K562 (cell line): Measurements from ENCODE around the gene RXFP3. TPM values are rescaled to one million over a fixed set of nuclear protein-coding genes. Genes with fewer than 3 reads are reported as not detected.

Source experiments
- ATAC-seq: fragments of 200-7000 bp; cut with Tn5 transposase; 3 replicates; pipeline ENCODE4 v1.9.1; 2020; ENCODE audit warnings: moderate library complexity
- BruUV-seq: library from RNA; stranded (reverse); fragments of 400-500 nt; replicated peaks from 2 replicates; lab custom pipeline; 2021; lab: Mats Ljungman, UMichigan
- CTCF ChIA-PET: fragments of 300-600 bp; formaldehyde crosslinking; extraction: SDS; loops from one replicate; lab custom pipeline; 2021; ENCODE audit warnings: low intra/inter-chr PET ratio; lab: Yijun Ruan, JAX
- POLR2A ChIA-PET: fragments of 300-600, 350-650 bp; sonication (Branson Sonifier 250); formaldehyde crosslinking; extraction: SDS; loops from one replicate; lab custom pipeline; 2021; ENCODE audit warnings: antibody characterized with exemption, inconsistent platforms; lab: Yijun Ruan, JAX
- DNase-seq, 4 experiments: peaks; one replicate each; pipeline versions ENCODE4 v3.0.0 to v3.0.0-alpha.2; 2011 to 2018; ENCODE audit warnings: low spot score in 3 of 4, mixed read lengths in 3 of 4; ENCODE audit errors: extremely low read depth in 1 of 4
- FAIRE-seq: peaks from 2 replicates; lab custom pipeline; 2011; peaks lifted over from hg19 to GRCh38; lab: Jason Lieb, UNC
- H2AFZ ChIP-seq: 2 replicates; pipeline ENCODE4 v1.6.0; 2011; ENCODE audit warnings: low read depth, low read length, control low read depth, inconsistent platforms
- H3K27ac ChIP-seq: fragments of 200-600 bp; 3 replicates; pipeline ENCODE4 v1.8.0; 2011; ENCODE audit warnings: low read depth, mild to moderate bottlenecking, control low read depth, inconsistent platforms, low read length, moderate library complexity, mixed read lengths; ENCODE audit errors: extremely low read depth
- H3K27me3 ChIP-seq, 2 experiments: fragments of 300-600 bp in 1 of 2; 2 replicates in 1 of 2; 3 replicates in 1 of 2; pipeline versions ENCODE4 v1.6.0 to v1.8.0; 2011; ENCODE audit warnings: inconsistent platforms in 2 of 2, low read length in 2 of 2, mild to moderate bottlenecking in 1 of 2, mixed read lengths in 1 of 2, moderate library complexity in 1 of 2; ENCODE audit not compliant: control insufficient read depth in 2 of 2, insufficient read depth in 2 of 2
- H3K36me3 ChIP-seq: fragments of 300-600 bp; 3 replicates; pipeline ENCODE4 v1.8.0; 2011; ENCODE audit warnings: mild to moderate bottlenecking, low read length, inconsistent platforms; ENCODE audit not compliant: control insufficient read depth, insufficient read depth
- H3K4me1 ChIP-seq, 2 experiments: fragments of 200-600 bp in 1 of 2; replicated peaks in 1 of 2; 2 replicates in 1 of 2; 3 replicates in 1 of 2; pipeline versions ENCODE4 v1.5.1 to v1.8.0; 2011; ENCODE audit warnings: inconsistent platforms in 2 of 2, low read length in 2 of 2, mild to moderate bottlenecking in 1 of 2, mixed read lengths in 1 of 2, moderate library complexity in 1 of 2; ENCODE audit not compliant: control insufficient read depth in 2 of 2, insufficient read depth in 2 of 2
- H3K4me2 ChIP-seq: 2 replicates; pipeline ENCODE4 v1.6.1; 2011; ENCODE audit warnings: low read length, control low read depth, inconsistent platforms, mixed read lengths; ENCODE audit not compliant: insufficient read depth
- H3K4me3 ChIP-seq: fragments of 200-600 bp; sonication (generic), shearing (Covaris generic); 2 replicates; pipeline ENCODE4 v1.5.1; 2016; ENCODE audit warnings: control low read depth, inconsistent platforms
- H3K79me2 ChIP-seq: fragments of 200-600 bp; 3 replicates; pipeline ENCODE4 v1.8.0; 2011; ENCODE audit warnings: low read length, inconsistent platforms; ENCODE audit not compliant: control insufficient read depth, insufficient read depth
- H3K9ac ChIP-seq, 2 experiments: 2 replicates each; pipeline versions ENCODE4 v1.6.0 to v1.6.1; 2011; ENCODE audit warnings: low read depth in 2 of 2, low read length in 2 of 2, control low read depth in 1 of 2, inconsistent platforms in 1 of 2, mild to moderate bottlenecking in 1 of 2, mixed read lengths in 1 of 2; ENCODE audit not compliant: insufficient read depth in 1 of 2
- H3K9me1 ChIP-seq: one replicate; pipeline ENCODE4 v1.6.0; 2011; ENCODE audit warnings: inconsistent platforms, mild to moderate bottlenecking, low read length, moderate library complexity; ENCODE audit not compliant: control insufficient read depth, insufficient read depth
- H3K9me3 ChIP-seq: replicated peaks from 2 replicates; pipeline ENCODE4 v1.5.1; 2011; ENCODE audit warnings: low read depth, low read length, inconsistent platforms; ENCODE audit not compliant: control insufficient read depth, insufficient read depth
- H4K20me1 ChIP-seq: replicated peaks from 2 replicates; pipeline ENCODE4 v1.6.1; 2011; ENCODE audit warnings: low read length, inconsistent platforms, mixed read lengths; ENCODE audit not compliant: control insufficient read depth, insufficient read depth
- CEBPB ChIP-seq: fragments of 450-650 bp; IDR thresholded peaks from 2 replicates; pipeline ENCODE4 v1.6.1; 2016; ENCODE audit warnings: missing genetic modification characterization, missing compliant biosample characterization
- CEBPG ChIP-seq, 3 experiments: fragments of 200-800 bp in 1 of 3; sonication (Bioruptor generic) in 1 of 3; sonication (generic) in 1 of 3; formaldehyde crosslinking in 1 of 3; IDR thresholded peaks in 2 of 3; conservative IDR thresholded peaks in 1 of 3; 2 replicates each; pipeline versions ENCODE4 v1.6.1 to v1.8.0; 2016 to 2022; ENCODE audit warnings: missing compliant biosample characterization in 2 of 3, missing genetic modification characterization in 2 of 3, mild to moderate bottlenecking in 1 of 3, missing genetic modification reagents in 1 of 3
- MYNN ChIP-seq, 2 experiments: sonication (generic); formaldehyde crosslinking in 1 of 2; IDR thresholded peaks; 2 replicates each; pipeline versions ENCODE4 v1.5.0 to v1.6.1; 2016 to 2020; ENCODE audit warnings: antibody characterized with exemption in 1 of 2, missing genetic modification reagents in 1 of 2
- TRIM24 ChIP-seq, 2 experiments: fragments of 450-650 bp; IDR thresholded peaks; 2 replicates each; pipeline ENCODE4 v1.6.1; 2016
- WGBS: fragments of 100-300 bp; shearing (Covaris generic); methylation state at CpG from one replicate; pipeline ENCODE4 v1.1.6; 2016; ENCODE audit warnings: low coverage, mixed read lengths; ENCODE audit not compliant: insufficient coverage; ENCODE audit errors: missing lambda C conversion rate; 5-methylcytosine and 5-hydroxymethylcytosine counted together
- in situ Hi-C: fragments of 300-500 bp; cut with MboI; formaldehyde crosslinking; loops from 4 replicates; pipeline ENCODE4 v1.15.0; 2018; ENCODE audit warnings: inconsistent platforms, mixed read lengths
- intact Hi-C: fragments of 100-400 bp; cut with micrococcal nuclease; formaldehyde crosslinking; loops from 2 replicates; pipeline ENCODE4 v1.14.2; 2022
- polyA plus RNA-seq, 8 experiments: library from polyadenylated mRNA; depleted of rRNA in 4 of 8; stranded (reverse) in 5 of 8; unstranded in 3 of 8; fragments of >200 nt; fragmentation: Nextera tagmentation in 2 of 8; fragmentation: Illumina TruSeq in 1 of 8; extraction: Ambion mirVana in 2 of 8; extraction: Trizol in 1 of 8; gene quantifications; 2 replicates each; pipeline versions ENCODE4 v1.2.1 to v1.2.3, GENCODE V29; 2011 to 2014; ENCODE audit warnings: inconsistent platforms in 1 of 8, missing spikeins in 1 of 8
- small RNA-seq: library from RNA; depleted of rRNA; stranded (forward); fragments of <200 nt; gene quantifications from one replicate; pipeline ENCODE3, GENCODE V24; 2014
- total RNA-seq, 7 experiments: library from RNA; depleted of rRNA in 6 of 7; stranded (reverse); fragments of >200 nt in 6 of 7; fragmentation: Illumina TruSeq in 2 of 7; extraction: Trizol in 2 of 7; gene quantifications; 2 replicates each; pipeline versions ENCODE4 v1.2.1 to v1.2.3, GENCODE V29; 2011 to 2021; ENCODE audit warnings: low replicate concordance in 1 of 7

RXFP3 gene
- total and polyA plus RNA-seq, 9 of the 15 experiments (the other 6 are each of a cell fraction or from before 2014, with no cell fraction given), result not detected

DNA sequence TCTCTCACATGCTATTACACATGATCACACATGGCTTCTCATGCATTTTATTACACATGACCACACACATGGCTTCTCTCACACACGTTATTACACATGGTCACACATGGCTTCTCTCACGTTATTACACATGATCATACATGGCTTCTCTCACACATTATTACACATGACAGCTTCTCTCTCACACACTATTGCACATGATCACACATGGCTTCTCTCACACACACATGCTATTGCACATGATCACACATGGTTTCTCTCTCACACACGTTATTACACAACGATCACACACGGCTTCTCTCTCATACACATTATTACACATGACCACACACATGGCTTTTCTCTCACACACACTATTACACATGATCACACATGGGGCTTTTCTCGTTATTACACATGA, 49.3 kb downstream of the RXFP3 start:
- Histone ChIP-seq H3K9me1 (no peaks in the 10 kb centered on the region), H3K4me2 (peak overlapping the region; percentile 60; the same call in 1 of the 2 replicates), H3K4me1 (peaks cover 6 to 14% of the 10 kb centered on the region in 2 experiments; a peak in 4 of 5 replicates), H3K36me3 (no peaks in the 10 kb centered on the region), H3K4me3 (no peak overlapping the region), H4K20me1 (no peaks in the 10 kb centered on the region), H3K9ac (no peak overlapping the region), H2AFZ (no peak overlapping the region; the same call in 1 of the 2 replicates), H3K27me3 (peaks cover 9 to 11% of the 10 kb centered on the region in 2 experiments; a peak in 4 of 5 replicates), H3K9me3 (peaks cover 5% of the 10 kb centered on the region; the same call in 1 of the 2 replicates), H3K79me2 (no peaks in the 10 kb centered on the region), H3K27ac (no peak overlapping the region)
- ChIA-PET POLR2A (no interaction called here), CTCF (no interaction called here)
- in situ Hi-C loops (no loop called here), intact Hi-C loops (no loop called here)
- no TSS peak for BruUV-seq
- DNase-seq, result no peak
- 11% methylated on average over 6 of the region's 6 CpGs for WGBS
- no peak for FAIRE-seq
- TF ChIP-seq MYNN (IDR thresholded peaks at IDR 0.05) (no peak), MYNN (CRISPR knock-in tag; IDR thresholded peaks at IDR 0.05) (no peak), CEBPB (tag) (peak; percentile 65), CEBPG (CRISPR knock-in tag; IDR thresholded peaks at IDR 0.05) (no peak), CEBPG (tag; conservative IDR thresholded peaks at IDR 0.05 in 1 of 2, IDR thresholded peaks at IDR 0.05 in 1 of 2) (0 out of 4 replicates have a peak, but pooled peaks of 1 of the 2 experiments have one; percentile 14), TRIM24 (IDR thresholded peaks at IDR 0.05) (peak in 1 of 2 experiments; percentile 6; a peak in 1 of 4 replicates)
- TF ChIP-seq, all 486 proteins: peak for 3
- no peak for ATAC-seq

Small RNA genes within 50 kb of the gene (small RNA-seq; reads per million reads assigned to genes)
- gene RNU6-923P, result not detected

Other genes starting within 250 kb of the RXFP3 start
- not detected in 2 replicates for gene ADAMTS12, start 44.4 kb upstream of the RXFP3 start, total RNA-seq (2014; rRNA removed)
- not detected in 2 replicates for gene ADAMTS12, start 44.4 kb upstream of the RXFP3 start, total RNA-seq (2014; rRNA removed; fragmentation: Illumina TruSeq; extraction: Trizol)
- not detected in 2 replicates for gene ADAMTS12, start 44.4 kb upstream of the RXFP3 start, total RNA-seq (2015; rRNA removed; fragmentation: Illumina TruSeq; extraction: Trizol)
- 0.11 TPM in 1 of 2 replicates, not detected in the other for gene ADAMTS12, start 44.4 kb upstream of the RXFP3 start, total RNA-seq (2021)
- not detected in 2 replicates for gene ADAMTS12, start 44.4 kb upstream of the RXFP3 start, polyA plus RNA-seq (2011; rRNA removed)
- gene ADAMTS12, start 44.4 kb upstream of the RXFP3 start, polyA plus RNA-seq (2014; fragmentation: Illumina TruSeq; extraction: Trizol), result not detected in 2 replicates
- not detected for gene ADAMTS12, start 44.4 kb upstream of the RXFP3 start, polyA plus RNA-seq (2014; fragmentation: Nextera tagmentation; extraction: Ambion mirVana)
- gene ADAMTS12, start 44.4 kb upstream of the RXFP3 start, polyA plus RNA-seq (2014; rRNA removed), result not detected in 2 replicates
- gene SLC45A2, start 48.3 kb downstream of the RXFP3 start, total RNA-seq (2014; rRNA removed), result not detected in 2 replicates
- 0.06 TPM in 1 of 2 replicates, not detected in the other for gene SLC45A2, start 48.3 kb downstream of the RXFP3 start, total RNA-seq (2014; rRNA removed; fragmentation: Illumina TruSeq; extraction: Trizol)
- 0.23 and 0.25 TPM in 2 replicates for gene SLC45A2, start 48.3 kb downstream of the RXFP3 start, total RNA-seq (2015; rRNA removed; fragmentation: Illumina TruSeq; extraction: Trizol)
- 0.13 and 0.16 TPM in 2 replicates for gene SLC45A2, start 48.3 kb downstream of the RXFP3 start, total RNA-seq (2021)
- gene SLC45A2, start 48.3 kb downstream of the RXFP3 start, polyA plus RNA-seq (2011; rRNA removed), result not detected in 2 replicates
- 0.24 TPM in 1 of 2 replicates, not detected in the other for gene SLC45A2, start 48.3 kb downstream of the RXFP3 start, polyA plus RNA-seq (2014; fragmentation: Illumina TruSeq; extraction: Trizol)
- under 1 TPM; 0.03 to 0.14 TPM for gene SLC45A2, start 48.3 kb downstream of the RXFP3 start, polyA plus RNA-seq (2014; fragmentation: Nextera tagmentation; extraction: Ambion mirVana)
- 0.26 and 0.29 TPM in 2 replicates for gene SLC45A2, start 48.3 kb downstream of the RXFP3 start, polyA plus RNA-seq (2014; rRNA removed)
- 2.2 and 3.5 TPM in 2 replicates for gene AMACR, start 71.7 kb downstream of the RXFP3 start, total RNA-seq (2014; rRNA removed)
- gene AMACR, start 71.7 kb downstream of the RXFP3 start, total RNA-seq (2014; rRNA removed; fragmentation: Illumina TruSeq; extraction: Trizol), result 4.4 and 4.5 TPM in 2 replicates
- 2.1 and 4.0 TPM in 2 replicates for gene AMACR, start 71.7 kb downstream of the RXFP3 start, total RNA-seq (2015; rRNA removed; fragmentation: Illumina TruSeq; extraction: Trizol)
- gene AMACR, start 71.7 kb downstream of the RXFP3 start, total RNA-seq (2021), result 4.6 and 5.1 TPM in 2 replicates
- gene AMACR, start 71.7 kb downstream of the RXFP3 start, polyA plus RNA-seq (2011; rRNA removed), result 3.9 and 4.2 TPM in 2 replicates
- 3.5 and 3.8 TPM in 2 replicates for gene AMACR, start 71.7 kb downstream of the RXFP3 start, polyA plus RNA-seq (2014; fragmentation: Illumina TruSeq; extraction: Trizol)
- under 1 TPM; 0.72 to 0.81 TPM for gene AMACR, start 71.7 kb downstream of the RXFP3 start, polyA plus RNA-seq (2014; fragmentation: Nextera tagmentation; extraction: Ambion mirVana)
- gene AMACR, start 71.7 kb downstream of the RXFP3 start, polyA plus RNA-seq (2014; rRNA removed), result 4.1 and 5.0 TPM in 2 replicates
- gene C1QTNF3, start 106.8 kb downstream of the RXFP3 start, total RNA-seq (2014; rRNA removed), result 1.7 and 2.9 TPM in 2 replicates
- gene C1QTNF3, start 106.8 kb downstream of the RXFP3 start, total RNA-seq (2014; rRNA removed; fragmentation: Illumina TruSeq; extraction: Trizol), result 1.8 and 2.4 TPM in 2 replicates
- gene C1QTNF3, start 106.8 kb downstream of the RXFP3 start, total RNA-seq (2015; rRNA removed; fragmentation: Illumina TruSeq; extraction: Trizol), result 3.0 and 3.3 TPM in 2 replicates
- 0.96 and 1.8 TPM in 2 replicates for gene C1QTNF3, start 106.8 kb downstream of the RXFP3 start, total RNA-seq (2021)
- gene C1QTNF3, start 106.8 kb downstream of the RXFP3 start, polyA plus RNA-seq (2011; rRNA removed), result 1.9 and 3.0 TPM in 2 replicates
- gene C1QTNF3, start 106.8 kb downstream of the RXFP3 start, polyA plus RNA-seq (2014; fragmentation: Illumina TruSeq; extraction: Trizol), result 1.9 and 2.3 TPM in 2 replicates
- gene C1QTNF3, start 106.8 kb downstream of the RXFP3 start, polyA plus RNA-seq (2014; fragmentation: Nextera tagmentation; extraction: Ambion mirVana), result under 1 TPM; 0.51 to 0.62 TPM
- gene C1QTNF3, start 106.8 kb downstream of the RXFP3 start, polyA plus RNA-seq (2014; rRNA removed), result 2.0 and 2.4 TPM in 2 replicates